ENCODE results near the gene TSPAN9. TPM values are rescaled to one million over a fixed set of nuclear protein-coding genes. Genes with fewer than 3 reads are reported as not detected.
A peak's percentile ranks its signal among the peaks of the same experiment; 100 is the strongest.

The TSPAN9 gene
- total RNA-seq, 3 donors from 2014 or later, result 4.7 to 28.4 (median 8.5) TPM

DNA sequence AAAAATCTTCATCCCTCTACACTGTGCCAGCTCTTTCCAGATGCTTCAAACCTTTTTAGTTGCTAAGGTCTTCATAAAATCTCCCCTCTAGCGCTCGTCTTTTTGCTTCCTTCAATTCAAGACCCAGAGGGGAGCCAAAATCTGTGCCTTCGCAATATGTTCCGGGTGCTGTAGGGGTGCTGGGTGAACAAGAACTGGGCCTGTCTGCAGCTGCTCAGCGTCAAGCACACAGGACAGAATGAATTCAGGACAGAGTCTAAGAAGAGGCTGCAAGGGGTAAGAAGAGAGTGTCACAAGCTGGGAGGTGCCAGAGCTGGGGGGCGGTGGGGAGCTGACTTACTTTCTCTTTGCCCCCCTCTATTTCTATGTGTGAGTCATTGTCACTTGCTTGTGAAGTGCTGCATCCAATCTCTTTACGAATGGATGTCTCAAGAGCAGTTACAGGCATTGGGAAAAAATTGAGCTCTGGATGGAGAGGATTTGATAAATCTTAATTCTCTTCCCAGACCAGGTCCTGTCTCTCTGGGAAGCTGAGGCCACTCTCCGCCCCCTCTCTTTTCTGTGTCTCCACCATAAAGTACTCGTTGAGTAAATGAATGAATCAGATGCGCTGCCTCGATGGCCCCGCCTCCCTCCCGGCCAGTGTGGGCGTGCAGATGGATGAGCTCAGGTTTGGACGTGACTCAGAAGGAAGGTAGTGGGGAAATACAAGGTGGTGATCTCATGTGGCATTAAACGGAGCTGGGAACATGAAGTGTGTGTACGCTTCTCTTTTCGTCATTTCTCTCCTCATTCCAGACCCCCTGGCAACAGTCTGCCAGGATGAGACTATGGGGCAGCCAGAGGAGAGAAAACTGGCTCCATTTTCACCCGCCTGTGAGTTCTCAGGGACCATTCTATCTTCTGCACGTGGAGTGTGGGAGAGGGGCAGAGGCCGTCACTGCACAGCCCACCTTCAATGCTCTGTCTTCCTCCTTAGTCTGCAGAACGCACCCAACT lies 91.3 kb downstream of the TSPAN9 start:
- intact Hi-C loops (cut with DNase I, micrococcal nuclease), result no loop called here

DNA sequence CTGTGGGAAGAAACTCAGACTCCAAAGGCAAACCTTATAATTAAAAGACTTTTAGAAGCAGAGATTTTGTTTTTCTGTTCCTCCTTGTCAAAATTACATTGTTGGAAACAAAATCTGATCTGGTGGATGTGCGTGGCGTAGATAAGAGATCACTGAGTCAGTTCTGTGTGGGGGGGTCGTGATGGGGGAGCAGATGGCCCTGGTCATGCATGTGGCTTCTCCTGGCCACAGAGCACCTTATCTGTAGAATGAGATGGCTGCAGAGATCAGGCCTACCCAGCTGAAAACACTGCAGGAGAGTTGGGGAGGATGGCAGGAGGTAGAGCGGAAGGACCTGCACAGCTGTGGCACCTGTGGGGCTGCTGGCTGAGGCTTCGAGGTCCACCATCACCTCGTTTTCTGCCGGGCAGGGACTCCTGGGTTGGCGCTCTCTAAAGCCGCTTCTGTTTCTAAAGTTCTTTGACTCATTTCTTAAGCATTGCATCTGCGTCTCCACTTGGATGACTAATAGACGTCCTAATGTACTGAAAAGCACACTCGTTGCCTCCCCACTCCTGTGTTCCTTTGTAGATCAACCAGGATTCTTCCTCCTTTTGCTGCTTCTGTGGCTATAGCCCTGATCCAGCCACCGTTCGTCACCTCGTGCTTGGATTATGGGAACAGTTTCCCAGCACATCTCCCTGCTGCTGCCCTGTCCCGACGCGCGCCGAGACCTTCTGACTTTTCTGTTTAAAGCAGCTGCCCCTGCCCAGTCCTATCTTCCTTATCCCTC lies 93.4 kb downstream of the TSPAN9 start:
- Histone ChIP-seq H3K4me1 (ENCODE audit: low read depth) (no peaks in the 10 kb centered on the region), H3K9me3 (no peaks in the 10 kb centered on the region), H3K4me3 (no peak overlapping the region), H3K36me3 (ENCODE audit: low read depth) (no peaks in the 10 kb centered on the region)
- TF ChIP-seq CTCF (IDR thresholded peaks at IDR 0.05), result no peak
- intact Hi-C loops (cut with DNase I, micrococcal nuclease), result no loop called here
- DNase-seq (no peak), ATAC-seq (no peak)

More for the DNA sequence above, 91.3 kb downstream of the TSPAN9 start:
- no peak for DNase-seq
- Histone ChIP-seq H3K4me1 (ENCODE audit: low read depth) (no peaks in the 10 kb centered on the region), H3K36me3 (ENCODE audit: low read depth) (no peaks in the 10 kb centered on the region), H3K9me3 (no peaks in the 10 kb centered on the region), H3K4me3 (no peak overlapping the region)
- no peak for TF ChIP-seq CTCF (IDR thresholded peaks at IDR 0.05)
- peak; percentile 38 for ATAC-seq

- no peak for TF ChIP-seq CTCF (IDR thresholded peaks at IDR 0.05)
- Histone ChIP-seq H3K4me1 (ENCODE audit: low read depth) (no peaks in the 10 kb centered on the region), H3K36me3 (ENCODE audit: low read depth) (no peaks in the 10 kb centered on the region), H3K4me3 (no peak overlapping the region), H3K9me3 (no peaks in the 10 kb centered on the region)
- no peak for ATAC-seq
- no peak for DNase-seq
- intact Hi-C loops (cut with DNase I, micrococcal nuclease), result no loop called here
Observed at GRCh38 chr12:3171195-3171591, 94.0 kb downstream of the TSPAN9 start.

- H3K36me3 ChIP-seq (ENCODE audit: low read depth), result no peaks in the 10 kb centered on the region
- intact Hi-C loops (cut with DNase I, micrococcal nuclease), result no loop called here
- no peaks in the 10 kb centered on the region for H3K9me3 ChIP-seq
- no peak overlapping the region for H3K4me3 ChIP-seq
- TF ChIP-seq CTCF (IDR thresholded peaks at IDR 0.05), result no peak
- DNase-seq (no peak), ATAC-seq (no peak)
- no peaks in the 10 kb centered on the region for H3K4me1 ChIP-seq (ENCODE audit: low read depth)
Observed at GRCh38 chr12:3172124-3173007, 95.2 kb downstream of the TSPAN9 start.

DNA sequence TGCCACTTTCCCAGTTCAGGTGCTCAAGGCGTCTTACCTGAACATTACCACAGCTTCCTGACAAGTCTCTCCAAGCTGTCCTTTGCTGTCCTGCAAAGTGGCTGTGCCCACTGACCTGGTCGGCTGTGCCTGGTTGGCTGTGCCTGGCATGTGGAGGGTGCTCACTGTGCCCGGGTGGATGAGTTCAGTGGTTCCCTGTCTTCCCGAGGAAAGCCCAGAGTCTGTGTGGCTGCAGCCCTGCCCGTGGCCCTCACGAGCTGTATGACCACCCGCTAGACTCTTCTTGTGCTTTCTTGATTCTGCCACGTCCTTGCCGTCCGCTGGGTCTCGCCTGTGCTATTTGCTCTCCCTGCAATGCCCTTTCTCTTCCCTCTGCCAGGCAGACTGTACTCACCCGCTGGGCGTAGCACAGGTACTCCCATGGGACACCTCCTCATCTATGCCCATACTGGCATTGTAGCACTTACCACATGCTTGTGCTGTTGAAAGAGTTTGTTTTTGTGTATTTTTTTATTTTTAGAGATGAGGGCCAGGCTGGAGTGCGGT lies 95.9 kb downstream of the TSPAN9 start:
- ATAC-seq, result no peak
- no peak for DNase-seq

More for the DNA sequence above, 95.9 kb downstream of the TSPAN9 start:
- intact Hi-C loops (cut with DNase I, micrococcal nuclease), result no loop called here
- TF ChIP-seq CTCF (IDR thresholded peaks at IDR 0.05), result no peak
- no peaks in the 10 kb centered on the region for H3K4me1 ChIP-seq (ENCODE audit: low read depth)
- H3K9me3 ChIP-seq, result no peaks in the 10 kb centered on the region
- H3K4me3 ChIP-seq, result no peak overlapping the region
- no peaks in the 10 kb centered on the region for H3K36me3 ChIP-seq (ENCODE audit: low read depth)

Measured in mucosa of descending colon (tissue), 3 donors.